HFFc6 (cell line): Measurements from ENCODE around the gene TNFRSF19. TPM values are rescaled to one million over a fixed set of nuclear protein-coding genes. Genes with fewer than 3 reads are reported as not detected.

Source experiments
- DNase-seq: peaks from one replicate; pipeline ENCODE4 v3.0.0-alpha.2; 2018
- H3K27ac Mint-ChIP-seq: 2 replicates; pipeline ENCODE4 v1.8.0; 2020; ENCODE audit warnings: mild to moderate bottlenecking, mixed read lengths
- H3K27me3 Mint-ChIP-seq: 2 replicates; pipeline ENCODE4 v1.8.0; 2021; ENCODE audit warnings: mild to moderate bottlenecking, moderate library complexity, mixed read lengths; ENCODE audit not compliant: insufficient read depth
- H3K36me3 Mint-ChIP-seq: 2 replicates; pipeline ENCODE4 v1.8.0; 2021; ENCODE audit warnings: low read depth, mixed read lengths
- H3K4me1 Mint-ChIP-seq: 2 replicates; pipeline ENCODE4 v1.8.0; 2020; ENCODE audit warnings: low read depth, mixed read lengths
- H3K4me3 Mint-ChIP-seq: 2 replicates; pipeline ENCODE4 v1.8.0; 2020; ENCODE audit warnings: mild to moderate bottlenecking, moderate library complexity, mixed read lengths
- H3K9me3 Mint-ChIP-seq: 2 replicates; pipeline ENCODE4 v1.8.0; 2020; ENCODE audit warnings: mild to moderate bottlenecking, mixed read lengths
- CTCF ChIP-seq: fragments of 200-600 bp; sonication (generic); IDR thresholded peaks from 2 replicates; pipeline ENCODE4 v1.5.0; 2021; ENCODE audit warnings: antibody characterized with exemption, mild to moderate bottlenecking
- total RNA-seq, 6 experiments: library from RNA; stranded (reverse); fragmentation: NEBNext Ultra II Directional; extraction: Animal tissue kit (Norgen Biotek cat#: 25700); gene quantifications; 2 replicates in 1 of 6; 3 replicates in 5 of 6; pipeline ENCODE4 v1.2.3, GENCODE V29; 2021

TNFRSF19 gene
- total RNA-seq, 6 experiments from 2014 or later: 5.9 to 10.1 (median 8.7) TPM

- no peak for DNase-seq
- Mint-ChIP-seq H3K27me3 (no peaks in the 10 kb centered on the region), H3K27ac (no peak overlapping the region), H3K4me1 (peaks cover 18% of the 10 kb centered on the region), H3K4me3 (no peak overlapping the region), H3K9me3 (no peaks in the 10 kb centered on the region), H3K36me3 (no peaks in the 10 kb centered on the region)
- TF ChIP-seq CTCF: no peak
These were observed 125.0 kb downstream of the TNFRSF19 start for GRCh38 chr13:23695196-23695595.

GRCh38 chr13:23695711-23696464, 125.7 kb downstream of the TNFRSF19 start:
- no peaks in the 10 kb centered on the region for H3K36me3 Mint-ChIP-seq
- H3K4me3 Mint-ChIP-seq: no peak overlapping the region
- H3K4me1 Mint-ChIP-seq: peaks cover 18% of the 10 kb centered on the region
- no peak overlapping the region for H3K27ac Mint-ChIP-seq
- TF ChIP-seq CTCF: no peak
- H3K27me3 Mint-ChIP-seq: no peaks in the 10 kb centered on the region
- DNase-seq: no peak
- H3K9me3 Mint-ChIP-seq: no peaks in the 10 kb centered on the region

- H3K4me1 Mint-ChIP-seq: peaks cover 18% of the 10 kb centered on the region
- H3K27me3 Mint-ChIP-seq: no peaks in the 10 kb centered on the region
- no peak overlapping the region for H3K27ac Mint-ChIP-seq
- no peak for DNase-seq
- no peaks in the 10 kb centered on the region for H3K9me3 Mint-ChIP-seq
- H3K36me3 Mint-ChIP-seq: no peaks in the 10 kb centered on the region
- TF ChIP-seq CTCF: no peak
- no peak overlapping the region for H3K4me3 Mint-ChIP-seq
These were observed 126.4 kb downstream of the TNFRSF19 start for GRCh38 chr13:23696610-23697009.

GRCh38 chr13:23697772-23698313, 127.6 kb downstream of the TNFRSF19 start:
- no peak for TF ChIP-seq CTCF
- no peak overlapping the region for H3K4me3 Mint-ChIP-seq
- H3K4me1 Mint-ChIP-seq: peaks cover 13% of the 10 kb centered on the region
- H3K27ac Mint-ChIP-seq: no peak overlapping the region
- DNase-seq: no peak
- H3K9me3 Mint-ChIP-seq: no peaks in the 10 kb centered on the region
- H3K27me3 Mint-ChIP-seq: no peaks in the 10 kb centered on the region
- H3K36me3 Mint-ChIP-seq: no peaks in the 10 kb centered on the region

GRCh38 chr13:23699271-23699670, 129.1 kb downstream of the TNFRSF19 start:
- H3K9me3 Mint-ChIP-seq: no peaks in the 10 kb centered on the region
- no peak for DNase-seq
- no peak overlapping the region for H3K27ac Mint-ChIP-seq
- H3K4me1 Mint-ChIP-seq: peaks cover 17% of the 10 kb centered on the region
- H3K4me3 Mint-ChIP-seq: no peak overlapping the region
- H3K36me3 Mint-ChIP-seq: no peaks in the 10 kb centered on the region
- no peaks in the 10 kb centered on the region for H3K27me3 Mint-ChIP-seq
- TF ChIP-seq CTCF: no peak
